A549 (cell line): ENCODE results near the gene ZBTB25. TPM values are rescaled to one million over a fixed set of nuclear protein-coding genes. Genes with fewer than 3 reads are reported as not detected.

Experiments
- ATAC-seq, 2 experiments: fragments of 200-7000 bp in 1 of 2; fragments of >200 bp in 1 of 2; cut with Nextera tagmentation in 1 of 2; cut with Tn5 transposase in 1 of 2; 3 replicates each; pipeline versions ENCODE4 v1.8.0 to v1.9.1; 2018 to 2020; ENCODE audit warnings: mild to moderate bottlenecking in 1 of 2, moderate library complexity in 1 of 2
- CTCF ChIA-PET: fragments of 300-600 bp; sonication (Branson Sonifier 250); formaldehyde crosslinking; extraction: SDS; loops from one replicate; lab custom pipeline; 2021; ENCODE audit warnings: antibody characterized with exemption, inconsistent platforms; lab: Yijun Ruan, JAX
- POLR2A ChIA-PET: fragments of 350-600 bp; formaldehyde crosslinking; extraction: SDS; loops from one replicate; lab custom pipeline; 2021; ENCODE audit warnings: antibody characterized with exemption, inconsistent platforms; lab: Yijun Ruan, JAX
- DNase-seq, 2 experiments: peaks; one replicate each; pipeline versions ENCODE4 v3.0.0 to v3.0.0-alpha.2; 2011 to 2016; ENCODE audit warnings: low read depth in 1 of 2, low spot score in 1 of 2
- FAIRE-seq: peaks from 2 replicates; lab custom pipeline; 2011; peaks lifted over from hg19 to GRCh38; lab: Jason Lieb, UNC
- H3K27ac ChIP-seq, 2 experiments: fragments of >200 bp; sonication (Bioruptor Twin); formaldehyde crosslinking; 3 replicates each; pipeline ENCODE4 v1.5.1; 2016 to 2017
- H3K4me1 ChIP-seq: fragments of >200 bp; sonication (Bioruptor Twin); formaldehyde crosslinking; 3 replicates; pipeline ENCODE4 v1.6.1; 2016
- H3K4me2 ChIP-seq: fragments of >200 bp; sonication (Bioruptor Twin); formaldehyde crosslinking; 3 replicates; pipeline ENCODE4 v1.6.1; 2016
- H3K4me3 ChIP-seq: fragments of >200 bp; sonication (Bioruptor Twin); formaldehyde crosslinking; 3 replicates; pipeline ENCODE4 v1.5.1; 2016
- H3K9me3 ChIP-seq: fragments of >200 bp; sonication (Bioruptor Twin); formaldehyde crosslinking; 3 replicates; pipeline ENCODE4 v1.6.1; 2016
- CBX2 ChIP-seq: fragments of 200-600 bp; sonication (generic); IDR thresholded peaks from 2 replicates; pipeline ENCODE4 v1.6.1; 2016; ENCODE audit warnings: low read depth, mild to moderate bottlenecking, borderline replicate concordance
- EHMT2 ChIP-seq: fragments of 200-600 bp; sonication (generic); IDR thresholded peaks from 2 replicates; pipeline ENCODE4 v1.6.1; 2016; ENCODE audit warnings: antibody characterized with exemption, low read depth, mild to moderate bottlenecking, moderate library complexity
- ELK1 ChIP-seq: fragments of 150-350 bp; IDR thresholded peaks from 2 replicates; pipeline ENCODE4 v1.6.1; 2014; ENCODE audit warnings: low read depth, mild to moderate bottlenecking, low read length
- ESRRA ChIP-seq: fragments of 150-350 bp; IDR thresholded peaks from 2 replicates; pipeline ENCODE4 v1.6.1; 2014; ENCODE audit warnings: mild to moderate bottlenecking, low read length, borderline replicate concordance
- HEYL ChIP-seq: fragments of 250-450 bp; sonication (Bioruptor Pico); IDR thresholded peaks from 2 replicates; pipeline ENCODE4 v1.8.0; 2021; ENCODE audit warnings: mild to moderate bottlenecking, moderate library complexity
- HOXA7 ChIP-seq: fragments of 250-450 bp; sonication (Bioruptor Pico); IDR thresholded peaks from 2 replicates; pipeline ENCODE4 v1.5.0; 2020; ENCODE audit warnings: mild to moderate bottlenecking, moderate library complexity
- HOXB5 ChIP-seq: fragments of 250-450 bp; sonication (Bioruptor Pico); IDR thresholded peaks from 2 replicates; pipeline ENCODE4 v1.5.0; 2020; ENCODE audit warnings: mild to moderate bottlenecking, moderate library complexity
- JUNB ChIP-seq: fragments of >200 bp; sonication (Bioruptor Twin); formaldehyde crosslinking; IDR thresholded peaks from 2 replicates; pipeline ENCODE4 v1.6.1; 2016
- KDM1A ChIP-seq: fragments of 200-600 bp; sonication (generic); IDR thresholded peaks from 2 replicates; pipeline ENCODE4 v1.6.1; 2016; ENCODE audit warnings: low read depth, mild to moderate bottlenecking
- NR3C1 ChIP-seq: fragments of >200 bp; sonication (Bioruptor Twin); formaldehyde crosslinking; IDR thresholded peaks from 3 replicates; pipeline ENCODE4 v1.6.1; 2017
- POLR2AphosphoS2 ChIP-seq: conservative IDR thresholded peaks from 2 replicates; pipeline ENCODE4 v1.6.1; 2012; ENCODE audit warnings: low read length, improper control_type of control experiment, inconsistent platforms
- RARB ChIP-seq: fragments of 250-450 bp; sonication (Bioruptor Pico); IDR thresholded peaks from 2 replicates; pipeline ENCODE4 v1.8.0; 2021; ENCODE audit warnings: mild to moderate bottlenecking, moderate library complexity
- RCOR1 ChIP-seq: fragments of 150-350 bp; IDR thresholded peaks from 2 replicates; pipeline ENCODE4 v1.6.1; 2014; ENCODE audit warnings: antibody characterized with exemption, low read length, low read depth
- REST ChIP-seq: fragments of 200-600 bp; sonication (generic); IDR thresholded peaks from 2 replicates; pipeline ENCODE4 v1.6.1; 2016; ENCODE audit warnings: antibody characterized with exemption, mild to moderate bottlenecking, moderate library complexity
- RFX5 ChIP-seq: fragments of 450-650 bp; IDR thresholded peaks from 2 replicates; pipeline ENCODE4 v1.7.1; 2014; ENCODE audit warnings: antibody characterized with exemption, mild to moderate bottlenecking, moderate library complexity
- SMC3 ChIP-seq: fragments of >200 bp; sonication (Bioruptor Twin); formaldehyde crosslinking; IDR thresholded peaks from 3 replicates; pipeline ENCODE4 v1.6.1; 2018; ENCODE audit warnings: inconsistent platforms
- SREBF2 ChIP-seq: fragments of 450-650 bp; IDR thresholded peaks from 2 replicates; pipeline ENCODE4 v1.6.1; 2014; ENCODE audit warnings: mild to moderate bottlenecking, moderate library complexity
- TFCP2L1 ChIP-seq: fragments of 250-450 bp; sonication (Bioruptor Pico); IDR thresholded peaks from 2 replicates; pipeline ENCODE4 v1.5.0; 2021; ENCODE audit warnings: mild to moderate bottlenecking
- TP53 ChIP-seq: fragments of 250-450 bp; sonication (Bioruptor Pico); IDR thresholded peaks from 2 replicates; pipeline ENCODE4 v1.5.0; 2021; ENCODE audit warnings: mild to moderate bottlenecking, moderate library complexity
- ZC3H11A ChIP-seq: fragments of 450-650 bp; IDR thresholded peaks from 2 replicates; pipeline ENCODE4 v1.6.1; 2014; ENCODE audit warnings: antibody characterized with exemption, mild to moderate bottlenecking
- ZFP36 ChIP-seq: fragments of 450-650 bp; IDR thresholded peaks from 2 replicates; pipeline ENCODE4 v1.6.1; 2014; ENCODE audit warnings: borderline replicate concordance; ENCODE audit not compliant: partially characterized antibody
- WGBS: methylation state at CpG from one replicate; pipeline ENCODE4 v1.1.6; 2017; ENCODE audit errors: missing lambda C conversion rate; 5-methylcytosine and 5-hydroxymethylcytosine counted together
- polyA plus RNA-seq, 4 experiments: library from polyadenylated mRNA; depleted of rRNA in 3 of 4; stranded (reverse); fragments of >200 nt; fragmentation: RNase III in 1 of 4; extraction: RNeasy Plus Mini Kit Qiagen cat#74134 plus additional on column Dnase treatment in 1 of 4; gene quantifications; 2 replicates in 3 of 4; 3 replicates in 1 of 4; pipeline ENCODE4 v1.2.3, GENCODE V29; 2011 to 2017
- TF ChIP-seq, protein P1 (sequence below): fragments of 250-450 bp; sonication (Bioruptor Pico); IDR thresholded peaks from 2 replicates; pipeline ENCODE4 v1.5.0; 2021; ENCODE audit warnings: mild to moderate bottlenecking, moderate library complexity, borderline replicate concordance
- TF ChIP-seq, protein P2 (sequence below): fragments of 250-450 bp; sonication (Bioruptor Pico); IDR thresholded peaks from 2 replicates; pipeline ENCODE4 v1.5.0; 2020; ENCODE audit warnings: low read depth, mild to moderate bottlenecking, moderate library complexity

Gene ZBTB25
- polyA plus RNA-seq, 2 of the 4 experiments (the other 2 are of a cell fraction): 5.4 to 15.0 TPM

- TF ChIP-seq, protein P1, sequence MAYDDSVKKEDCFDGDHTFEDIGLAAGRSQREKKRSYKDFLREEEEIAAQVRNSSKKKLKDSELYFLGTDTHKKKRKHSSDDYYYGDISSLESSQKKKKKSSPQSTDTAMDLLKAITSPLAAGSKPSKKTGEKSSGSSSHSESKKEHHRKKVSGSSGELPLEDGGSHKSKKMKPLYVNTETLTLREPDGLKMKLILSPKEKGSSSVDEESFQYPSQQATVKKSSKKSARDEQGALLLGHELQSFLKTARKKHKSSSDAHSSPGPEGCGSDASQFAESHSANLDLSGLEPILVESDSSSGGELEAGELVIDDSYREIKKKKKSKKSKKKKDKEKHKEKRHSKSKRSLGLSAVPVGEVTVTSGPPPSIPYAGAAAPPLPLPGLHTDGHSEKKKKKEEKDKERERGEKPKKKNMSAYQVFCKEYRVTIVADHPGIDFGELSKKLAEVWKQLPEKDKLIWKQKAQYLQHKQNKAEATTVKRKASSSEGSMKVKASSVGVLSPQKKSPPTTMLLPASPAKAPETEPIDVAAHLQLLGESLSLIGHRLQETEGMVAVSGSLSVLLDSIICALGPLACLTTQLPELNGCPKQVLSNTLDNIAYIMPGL (CRISPR knock-in tag): no peak
- TF ChIP-seq HOXB5 (CRISPR knock-in tag) (no peak), REST (no peak), KDM1A (no peak), ZFP36 (no peak), NR3C1 (no peak), RARB (CRISPR knock-in tag) (no peak), ZC3H11A (no peak), ESRRA (no peak), SMC3 (no peak), TFCP2L1 (CRISPR knock-in tag) (no peak), TP53 (no peak), EHMT2 (no peak), RCOR1 (no peak), SREBF2 (no peak)
- TF ChIP-seq, protein P2, sequence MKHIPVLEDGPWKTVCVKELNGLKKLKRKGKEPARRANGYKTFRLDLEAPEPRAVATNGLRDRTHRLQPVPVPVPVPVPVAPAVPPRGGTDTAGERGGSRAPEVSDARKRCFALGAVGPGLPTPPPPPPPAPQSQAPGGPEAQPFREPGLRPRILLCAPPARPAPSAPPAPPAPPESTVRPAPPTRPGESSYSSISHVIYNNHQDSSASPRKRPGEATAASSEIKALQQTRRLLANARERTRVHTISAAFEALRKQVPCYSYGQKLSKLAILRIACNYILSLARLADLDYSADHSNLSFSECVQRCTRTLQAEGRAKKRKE (CRISPR knock-in tag): no peak
- DNase-seq: no peak
- no peak for FAIRE-seq
Measured at GRCh38 chr14:64454671-64455070, 49.0 kb downstream of the ZBTB25 start.

DNA sequence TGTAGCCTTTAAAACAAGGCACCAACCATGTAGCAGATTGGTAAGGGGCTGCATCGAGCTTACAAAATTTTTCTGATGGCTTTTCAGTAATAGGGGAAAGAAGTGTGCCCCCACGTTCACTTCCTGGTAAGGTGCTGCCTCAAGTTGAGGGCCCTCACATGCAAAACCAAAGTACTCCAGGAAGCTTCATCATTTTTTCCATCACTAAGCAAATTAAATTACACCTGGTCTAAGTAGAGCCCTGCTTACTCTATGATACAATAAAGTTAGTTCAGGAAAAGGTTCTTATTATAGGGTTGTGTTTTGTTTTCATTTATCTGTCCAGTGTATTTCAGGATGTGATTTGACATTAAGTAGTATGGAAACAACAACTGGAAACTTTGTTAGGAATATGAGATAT is 53.4 kb downstream of the ZBTB25 start:
- FAIRE-seq (no peak), ATAC-seq (no peak), DNase-seq (no peak)
- Histone ChIP-seq H3K9me3 (no peaks in the 10 kb centered on the region), H3K4me3 (no peak overlapping the region), H3K4me2 (no peak overlapping the region), H3K27ac (no peak overlapping the region), H3K4me1 (peaks cover 7% of the 10 kb centered on the region)
- CTCF ChIA-PET: interaction anchor here (2.5 to 6.7 kb wide), 2 partner anchors 21 to 29 kb away, joined by 8 to 50 read pairs; no protein-coding TSS in a partner anchor
- no peak for TF ChIP-seq RCOR1
- no peak for TF ChIP-seq CBX2
- TF ChIP-seq POLR2AphosphoS2: no peak
- no peak for TF ChIP-seq HEYL (CRISPR knock-in tag)
- no peak for TF ChIP-seq JUNB
- TF ChIP-seq RFX5: no peak
- TF ChIP-seq TFCP2L1 (CRISPR knock-in tag): no peak
- no peak for TF ChIP-seq ELK1
- TF ChIP-seq HOXB5 (CRISPR knock-in tag): no peak
- no peak for TF ChIP-seq HOXA7 (CRISPR knock-in tag)
- POLR2A ChIA-PET: no interaction called here
- WGBS: 86% methylated on average over 2 of the region's 2 CpGs

More at GRCh38 chr14:64454671-64455070, 49.0 kb downstream of the ZBTB25 start:
- H3K9me3 ChIP-seq: no peaks in the 10 kb centered on the region
- ChIA-PET CTCF (interaction anchor here (0.6 to 2.1 kb wide), 4 partner anchors 25 to 76 kb away, joined by 3 to 5 read pairs (median 3); no protein-coding TSS in a partner anchor), POLR2A (no interaction called here)
- no peak overlapping the region for H3K4me3 ChIP-seq
- H3K4me1 ChIP-seq: no peaks in the 10 kb centered on the region
- no peak overlapping the region for H3K4me2 ChIP-seq
- no peak for ATAC-seq
- WGBS: 96% methylated on average over 10 of the region's 10 CpGs
- H3K27ac ChIP-seq: no peak overlapping the region
